Right atrium auricular region (tissue), 2 donors: Measurements from ENCODE around the gene LIPT1. TPM values are rescaled to one million over a fixed set of nuclear protein-coding genes. Genes with fewer than 3 reads are reported as not detected.
"Not testable (repeated sequence)": the region's sequence is repeated elsewhere in the genome, so short reads cannot be mapped to it uniquely, and the experiment has no call there.

Source experiments
- DNase-seq: peaks from one replicate; pipeline ENCODE4 v3.0.0-alpha.2; 2019; ENCODE audit warnings: low spot score
- H3K27ac ChIP-seq, 2 donors: fragments of 200-600 bp; sonication (generic); 1 replicate in 1 of 2; 2 replicates in 1 of 2; pipeline ENCODE4 v1.5.1; 2016 to 2019
- H3K27me3 ChIP-seq, 2 donors: fragments of 200-600 bp; sonication (generic); one replicate each; pipeline versions ENCODE4 v1.5.1 to v1.6.0; 2017 to 2019
- H3K36me3 ChIP-seq: fragments of 200-600 bp; sonication (generic); one replicate; pipeline ENCODE4 v1.5.1; 2016
- H3K4me1 ChIP-seq, 2 donors: fragments of 200-600 bp; sonication (generic); one replicate each; pipeline versions ENCODE4 v1.5.1 to v1.6.0; 2017 to 2019
- H3K4me3 ChIP-seq, 2 donors: fragments of 200-600 bp; sonication (generic); 1 replicate in 1 of 2; 2 replicates in 1 of 2; pipeline ENCODE4 v1.5.1; 2017 to 2019; ENCODE audit warnings: mild to moderate bottlenecking in 1 of 2, moderate library complexity in 1 of 2
- H3K9me3 ChIP-seq, 2 donors: fragments of 200-600 bp; sonication (generic); one replicate each; pipeline ENCODE4 v1.5.1; 2019
- total RNA-seq, 2 donors: library from RNA; depleted of rRNA; stranded (reverse); fragments of >200 nt; gene quantifications; one replicate each; pipeline ENCODE4 v1.1.0, GENCODE V29; 2016
- TF ChIP-seq, protein P1 (sequence below), 2 donors: fragments of 200-600 bp; sonication (generic); IDR thresholded peaks; one replicate each; pipeline ENCODE4 v1.5.1; 2019; ENCODE audit warnings: antibody characterized with exemption in 2 of 2

LIPT1 gene
- total RNA-seq, 2 donors from 2014 or later: 5.1 to 5.2 TPM

DNA sequence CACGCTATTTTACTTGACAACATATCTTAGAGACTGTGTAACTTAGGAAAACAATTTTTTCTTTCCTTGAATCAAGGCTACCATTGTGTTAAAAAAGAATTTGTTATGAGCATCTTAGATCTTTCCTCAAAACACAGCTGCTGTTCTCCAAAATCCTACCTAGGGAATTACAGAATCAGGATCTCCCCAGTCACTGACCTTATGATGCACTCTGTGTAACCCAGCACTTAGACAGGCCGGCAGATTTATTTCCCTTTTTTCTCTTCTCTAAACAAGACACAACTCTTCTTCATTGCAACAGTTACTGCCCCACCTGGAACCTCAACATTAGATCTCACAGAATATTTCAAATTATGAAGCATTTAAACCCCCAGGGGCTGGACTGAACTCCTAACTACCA, 26.8 kb upstream of the LIPT1 start:
- TF ChIP-seq, protein P1, sequence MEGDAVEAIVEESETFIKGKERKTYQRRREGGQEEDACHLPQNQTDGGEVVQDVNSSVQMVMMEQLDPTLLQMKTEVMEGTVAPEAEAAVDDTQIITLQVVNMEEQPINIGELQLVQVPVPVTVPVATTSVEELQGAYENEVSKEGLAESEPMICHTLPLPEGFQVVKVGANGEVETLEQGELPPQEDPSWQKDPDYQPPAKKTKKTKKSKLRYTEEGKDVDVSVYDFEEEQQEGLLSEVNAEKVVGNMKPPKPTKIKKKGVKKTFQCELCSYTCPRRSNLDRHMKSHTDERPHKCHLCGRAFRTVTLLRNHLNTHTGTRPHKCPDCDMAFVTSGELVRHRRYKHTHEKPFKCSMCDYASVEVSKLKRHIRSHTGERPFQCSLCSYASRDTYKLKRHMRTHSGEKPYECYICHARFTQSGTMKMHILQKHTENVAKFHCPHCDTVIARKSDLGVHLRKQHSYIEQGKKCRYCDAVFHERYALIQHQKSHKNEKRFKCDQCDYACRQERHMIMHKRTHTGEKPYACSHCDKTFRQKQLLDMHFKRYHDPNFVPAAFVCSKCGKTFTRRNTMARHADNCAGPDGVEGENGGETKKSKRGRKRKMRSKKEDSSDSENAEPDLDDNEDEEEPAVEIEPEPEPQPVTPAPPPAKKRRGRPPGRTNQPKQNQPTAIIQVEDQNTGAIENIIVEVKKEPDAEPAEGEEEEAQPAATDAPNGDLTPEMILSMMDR (IDR thresholded peaks at IDR 0.05): no peak
- H3K4me1 ChIP-seq: no peaks in the 10 kb centered on the region
- H3K27me3 ChIP-seq: no peaks in the 10 kb centered on the region
- H3K27ac ChIP-seq: no peak overlapping the region
- no peak overlapping the region for H3K4me3 ChIP-seq
- peaks cover 0 to 31% of the 10 kb centered on the region in 2 donors for H3K9me3 ChIP-seq
- DNase-seq: no peak
- peaks cover 6% of the 10 kb centered on the region for H3K36me3 ChIP-seq

DNA sequence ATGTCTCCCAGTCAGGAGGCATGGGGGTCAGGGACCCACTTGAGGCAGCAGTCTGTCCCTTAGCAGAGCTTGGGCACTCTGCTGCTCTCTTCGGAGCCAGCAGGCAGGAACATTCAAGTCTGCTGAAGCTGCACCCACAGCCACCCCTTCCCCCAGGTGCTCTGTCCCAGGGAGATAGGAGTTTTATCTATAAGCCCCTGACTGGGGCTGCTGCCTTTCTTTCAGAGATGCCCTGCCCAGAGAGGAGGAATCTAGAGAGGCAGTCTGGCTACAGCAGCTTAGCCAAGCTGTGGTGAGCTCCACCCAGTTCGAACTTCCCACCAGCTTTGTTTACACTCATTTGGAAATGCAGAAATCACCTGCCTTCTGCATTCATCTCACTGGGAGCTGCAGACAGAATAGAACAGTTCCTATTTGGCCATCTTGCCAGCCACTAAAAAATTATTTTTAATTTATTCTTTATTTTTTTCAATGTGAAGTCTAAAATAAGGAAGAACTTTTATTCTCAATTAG, 19.7 kb upstream of the LIPT1 start:
- not testable (repeated sequence) for H3K4me1 ChIP-seq, H3K27me3 ChIP-seq, DNase-seq, H3K36me3 ChIP-seq, H3K27ac ChIP-seq, H3K4me3 ChIP-seq
- H3K9me3 ChIP-seq: peaks cover 0 to 26% of the 10 kb centered on the region in 2 donors

DNA sequence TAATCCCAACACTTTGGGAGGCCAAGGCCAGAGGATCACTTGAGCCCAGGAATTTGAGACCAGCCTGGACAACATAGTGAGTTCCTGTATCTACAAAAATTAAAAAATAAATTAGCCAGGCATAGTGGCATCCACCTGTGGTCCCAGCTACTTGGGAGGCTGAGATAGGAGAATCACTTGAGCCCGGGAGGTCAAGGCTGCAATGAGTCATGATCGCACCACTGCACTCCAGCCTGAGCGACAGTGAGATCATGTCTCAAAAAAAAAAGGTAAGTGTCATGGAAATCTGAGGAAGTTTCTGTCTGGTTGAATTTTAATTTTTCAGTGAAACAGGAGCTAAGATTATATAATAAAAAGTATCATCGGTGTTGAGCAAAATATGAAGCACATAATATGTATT, 15.8 kb upstream of the LIPT1 start:
- DNase-seq: no peak
- no peak overlapping the region for H3K4me3 ChIP-seq
- H3K36me3 ChIP-seq: no peaks in the 10 kb centered on the region
- peaks cover 0 to 12% of the 10 kb centered on the region in 2 donors for H3K4me1 ChIP-seq
- H3K27ac ChIP-seq: no peak overlapping the region
- H3K27me3 ChIP-seq: no peaks in the 10 kb centered on the region
- H3K9me3 ChIP-seq: no peaks in the 10 kb centered on the region
- TF ChIP-seq, protein P1 (IDR thresholded peaks at IDR 0.05): no peak

DNA sequence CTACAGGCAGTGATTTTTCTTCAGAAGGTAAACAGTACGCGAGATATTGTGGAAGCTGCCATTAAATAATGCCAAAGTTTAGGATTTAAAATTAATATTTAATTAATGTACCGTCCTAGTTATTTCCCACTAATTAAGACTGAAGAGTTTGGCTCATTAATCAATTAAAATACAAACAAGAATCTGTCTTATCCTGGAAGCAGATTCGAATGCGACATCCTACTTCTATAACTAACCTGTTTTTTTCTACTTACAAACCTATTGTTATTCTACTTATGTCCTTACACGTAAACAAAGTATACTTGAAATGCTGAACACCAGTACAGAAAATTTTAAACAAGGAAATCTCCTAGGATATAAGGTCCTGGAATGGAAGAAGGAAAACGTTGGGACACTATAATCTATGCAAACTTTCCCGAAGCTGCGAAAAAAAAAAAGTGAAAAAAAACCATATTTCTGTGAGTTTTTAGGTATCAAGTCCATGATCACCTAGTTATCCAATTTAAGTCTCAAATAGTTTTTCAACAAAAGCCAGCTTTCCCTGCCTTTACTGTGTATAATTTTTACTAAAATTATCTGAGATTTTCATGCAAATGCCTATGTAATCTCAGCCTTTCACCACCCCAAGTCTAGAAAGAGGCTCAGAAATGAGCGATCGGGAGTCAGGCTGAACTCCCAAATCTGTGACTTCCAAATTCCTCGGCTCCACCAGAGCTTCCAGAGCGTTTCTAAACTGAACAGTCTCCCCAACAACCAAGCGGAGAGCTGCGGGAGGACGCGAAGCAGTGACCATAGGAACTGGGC, 14.5 kb upstream of the LIPT1 start:
- H3K9me3 ChIP-seq: no peaks in the 10 kb centered on the region
- no peak for DNase-seq
- H3K36me3 ChIP-seq: no peaks in the 10 kb centered on the region
- H3K4me3 ChIP-seq: peak overlapping the region; percentile 98 to 99
- no peaks in the 10 kb centered on the region for H3K27me3 ChIP-seq
- TF ChIP-seq, protein P1 (IDR thresholded peaks at IDR 0.05): no peak
- peak overlapping the region; percentile 92 to 95 for H3K27ac ChIP-seq
- H3K4me1 ChIP-seq: peaks cover 0 to 12% of the 10 kb centered on the region in 2 donors

DNA sequence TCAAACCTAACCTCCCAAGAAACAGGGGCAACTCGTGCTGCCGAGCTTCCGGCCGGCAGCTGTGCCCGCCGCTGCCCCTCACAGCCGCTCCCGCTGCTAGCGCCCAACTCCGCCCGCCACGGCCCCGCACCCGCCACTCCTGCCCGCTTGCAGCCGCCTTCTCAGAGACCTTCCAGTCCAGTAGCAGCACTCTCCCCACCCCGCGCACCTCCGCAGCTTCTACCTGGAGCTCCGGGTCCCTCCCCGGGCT, 14.0 kb upstream of the LIPT1 start:
- Histone ChIP-seq H3K27ac (peak overlapping the region; percentile 92 to 95), H3K9me3 (no peaks in the 10 kb centered on the region), H3K36me3 (no peaks in the 10 kb centered on the region), H3K4me3 (peak overlapping the region; percentile 98 to 99), H3K27me3 (no peaks in the 10 kb centered on the region), H3K4me1 (peaks cover 0 to 12% of the 10 kb centered on the region in 2 donors)
- DNase-seq: no peak
- TF ChIP-seq, protein P1 (IDR thresholded peaks at IDR 0.05): no peak

DNA sequence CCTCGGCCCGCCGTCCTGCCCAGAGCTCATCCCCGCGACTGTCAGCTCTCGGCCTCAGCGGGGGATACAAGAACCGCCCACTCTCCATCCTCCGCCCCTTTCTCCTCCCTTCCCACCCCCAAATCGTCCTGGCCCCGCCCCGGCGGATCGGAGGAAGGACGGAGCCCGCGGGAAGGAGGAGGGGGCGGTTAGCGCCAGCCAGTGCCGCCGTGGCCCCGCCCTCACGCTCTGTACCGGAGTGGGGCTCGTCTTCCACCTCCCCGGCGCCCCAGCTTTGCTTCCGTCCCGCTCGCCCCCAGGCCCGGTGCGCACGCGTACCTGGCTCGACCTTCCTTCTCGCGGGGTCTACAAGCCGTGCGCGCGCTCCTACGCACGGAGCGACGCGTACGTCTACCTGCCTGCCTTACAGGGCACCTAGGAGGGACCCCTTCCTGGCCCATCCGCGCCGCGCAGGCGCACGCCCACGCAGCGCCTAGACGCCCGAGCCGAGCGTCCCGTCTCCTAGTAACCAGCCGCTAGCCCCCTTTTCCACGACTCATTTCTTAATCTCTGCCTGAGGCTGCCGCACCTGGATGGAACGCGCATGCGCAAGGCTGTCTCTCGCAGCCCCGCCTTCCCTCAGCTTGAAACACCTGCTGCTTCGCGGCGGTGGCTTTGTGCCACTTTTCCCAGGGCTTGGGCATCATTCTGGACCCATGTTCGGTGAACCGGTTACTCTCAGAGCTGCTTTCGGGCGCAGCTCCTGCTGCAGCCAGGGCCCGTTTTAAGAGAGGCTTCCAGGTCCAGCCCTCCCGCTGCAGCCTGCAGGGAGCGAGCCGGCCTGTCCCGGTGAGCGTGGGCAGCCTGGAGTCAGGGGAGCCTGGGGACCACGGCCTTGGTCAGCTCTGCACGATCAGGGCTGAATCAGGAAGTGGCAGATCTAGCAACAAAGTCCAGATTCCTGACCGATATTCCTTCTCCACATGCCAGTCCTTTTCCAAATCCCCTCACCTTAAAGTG, 13.4 kb upstream of the LIPT1 start, which contains the start of gene C2orf15:
Gene C2orf15, plus strand, starts transcription at position 598 of the 999 bp plus-strand sequence. CDS start 8,852 bp downstream, outside the sequence.
- DNase-seq: peak; percentile 89
- H3K27me3 ChIP-seq: no peaks in the 10 kb centered on the region
- H3K9me3 ChIP-seq: no peaks in the 10 kb centered on the region

More for the DNA sequence above, 13.4 kb upstream of the LIPT1 start, which contains the start of gene C2orf15:
- H3K4me1 ChIP-seq: peaks cover 0 to 12% of the 10 kb centered on the region in 2 donors
- H3K27ac ChIP-seq: peak within 1 kb of the TSS; percentile 92 to 95
- TF ChIP-seq, protein P1 (IDR thresholded peaks at IDR 0.05): no peak
- no peaks in the 10 kb centered on the region for H3K36me3 ChIP-seq
- H3K4me3 ChIP-seq: peak within 1 kb of the TSS; percentile 98 to 99
